Body of pancreas (tissue), 4 donors: ENCODE data around the gene H1-8. TPM values are rescaled to one million over a fixed set of nuclear protein-coding genes. Genes with fewer than 3 reads are reported as not detected.

ENCODE experiments used
- ATAC-seq: fragments of 150-250 bp; one replicate; pipeline ENCODE4 v1.9.1; 2016
- DNase-seq, 4 donors: peaks; one replicate each; pipeline ENCODE4 v3.0.0-alpha.2; 2019
- H3K27ac ChIP-seq, 4 donors: fragments of 200-600 bp; sonication (generic); 1 replicate in 3 of 4; 2 replicates in 1 of 4; pipeline versions ENCODE4 v1.5.1 to v1.6.1; 2016 to 2019; ENCODE audit warnings: mild to moderate bottlenecking in 1 of 4, mixed read lengths in 1 of 4, moderate library complexity in 1 of 4
- H3K27me3 ChIP-seq, 2 donors: fragments of 200-600 bp; sonication (generic); one replicate each; pipeline ENCODE4 v1.6.0; 2016; ENCODE audit warnings: mild to moderate bottlenecking in 1 of 2
- H3K36me3 ChIP-seq, 2 donors: fragments of 200-600 bp; sonication (generic); replicated peaks in 1 of 2; 2 replicates each; pipeline ENCODE4 v1.5.1; 2016; ENCODE audit warnings: low read depth in 2 of 2; ENCODE audit not compliant: insufficient read depth in 1 of 2
- H3K4me1 ChIP-seq: fragments of 200-600 bp; sonication (generic); one replicate; pipeline ENCODE4 v1.6.0; 2016
- H3K4me3 ChIP-seq, 2 donors: fragments of 200-600 bp; sonication (generic); 1 replicate in 1 of 2; 2 replicates in 1 of 2; pipeline ENCODE4 v1.5.1; 2016 to 2019
- H3K9me3 ChIP-seq, 3 donors: fragments of 200-600 bp; sonication (generic); 1 replicate in 2 of 3; 2 replicates in 1 of 3; pipeline ENCODE4 v1.5.1; 2016
- CTCF ChIP-seq, 7 experiments: fragments of 450-650 bp in 4 of 7; fragments of 200-600 bp in 3 of 7; sonication (generic) in 3 of 7; IDR thresholded peaks; one replicate each; pipeline ENCODE4 v1.5.1; 2016 to 2019; ENCODE audit warnings: antibody characterized with exemption in 7 of 7
- POLR2A ChIP-seq, 3 donors: fragments of 450-650 bp; IDR thresholded peaks; one replicate each; pipeline ENCODE4 v1.6.1; 2016; ENCODE audit warnings: antibody characterized with exemption in 3 of 3, mild to moderate bottlenecking in 2 of 3
- WGBS, 2 donors: methylation state at CpG; one replicate each; pipeline ENCODE4 v1.1.5; 2017; 5-methylcytosine and 5-hydroxymethylcytosine counted together
- intact Hi-C: fragments of 100-400 bp; cut with DNase I; formaldehyde crosslinking; loops from one replicate; pipeline ENCODE4 v1.15.1; 2023
- total RNA-seq, 2 donors: library from RNA; depleted of rRNA; stranded (reverse); fragments of >200 nt; gene quantifications; one replicate each; pipeline ENCODE4 v1.1.0, GENCODE V29; 2016

The H1-8 gene
- total RNA-seq, 2 donors from 2014 or later, result not detected

DNA sequence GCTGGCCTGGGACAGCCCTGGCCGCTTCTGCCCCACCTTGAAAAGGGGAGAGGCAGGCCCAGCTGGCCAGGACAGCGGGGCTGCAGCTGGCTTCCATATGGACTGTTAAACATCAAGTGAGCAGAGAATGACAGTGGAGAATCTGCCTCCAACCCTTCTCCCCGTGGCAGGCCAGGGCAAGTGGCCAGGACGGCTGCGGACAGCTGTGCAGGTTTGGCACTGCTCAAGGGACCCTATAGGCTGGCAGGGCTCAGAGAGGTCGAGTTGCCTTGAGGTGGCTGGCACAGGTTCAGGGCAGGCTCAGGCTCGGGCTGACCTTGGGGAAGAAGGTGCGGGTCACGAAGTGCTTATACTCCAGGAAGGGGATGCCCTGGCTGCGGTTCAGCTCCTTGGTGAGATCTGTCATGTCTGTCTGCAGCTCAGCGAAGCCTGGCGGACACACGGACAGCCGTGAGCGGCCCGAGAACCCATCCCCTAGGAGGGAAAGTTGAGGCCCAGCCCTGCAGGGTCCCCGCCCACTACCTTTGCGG lies 24.3 kb downstream of the H1-8 start:
- intact Hi-C loops, result no loop called here
- TF ChIP-seq POLR2A (IDR thresholded peaks at IDR 0.05), result no peak
- Histone ChIP-seq H3K9me3 (no peaks in the 10 kb centered on the region), H3K4me1 (no peaks in the 10 kb centered on the region), H3K4me3 (no peak overlapping the region), H3K27ac (no peak overlapping the region), H3K27me3 (no peaks in the 10 kb centered on the region), H3K36me3 (no peaks in the 10 kb centered on the region)
- 81 to 87% methylated on average over 11 to 18 of the region's 18 CpGs for WGBS, 2 donors
- ATAC-seq (no peak), DNase-seq (no peak)

DNA sequence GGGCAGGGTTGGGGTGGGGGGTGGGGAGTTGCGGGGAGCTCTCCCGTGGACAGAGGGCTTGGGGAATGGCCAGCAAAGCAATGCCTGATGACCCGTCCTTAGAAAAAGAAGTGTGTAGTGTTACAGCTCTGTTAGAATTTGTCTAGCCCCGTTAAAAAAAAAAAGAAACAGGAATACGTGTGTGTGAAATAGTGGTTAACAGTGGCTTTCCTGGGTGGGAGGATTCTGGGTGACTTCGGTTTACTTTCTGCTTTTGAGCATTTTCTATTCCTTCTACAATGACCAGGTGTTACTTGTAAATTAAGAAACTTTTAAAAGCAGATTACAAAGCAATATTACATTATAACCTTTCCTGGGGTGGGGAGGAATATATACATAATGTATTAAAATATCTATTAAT lies 25.0 kb downstream of the H1-8 start:
- H3K4me1 ChIP-seq, result no peaks in the 10 kb centered on the region
- ATAC-seq, result no peak
- no peaks in the 10 kb centered on the region for H3K9me3 ChIP-seq
- 60 to 70% methylated on average over 6 of the region's 6 CpGs for WGBS, 2 donors
- no peak overlapping the region for H3K4me3 ChIP-seq
- no peak overlapping the region for H3K27ac ChIP-seq
- no peak for DNase-seq
- no peaks in the 10 kb centered on the region for H3K36me3 ChIP-seq
- intact Hi-C loops, result no loop called here
- no peak for TF ChIP-seq POLR2A (IDR thresholded peaks at IDR 0.05)
- no peak for TF ChIP-seq CTCF (IDR thresholded peaks at IDR 0.05)
- no peaks in the 10 kb centered on the region for H3K27me3 ChIP-seq

- no peaks in the 10 kb centered on the region for H3K9me3 ChIP-seq
- intact Hi-C loops, result no loop called here
- ATAC-seq (no peak), DNase-seq (no peak)
- no peaks in the 10 kb centered on the region for H3K4me1 ChIP-seq
- no peak overlapping the region for H3K4me3 ChIP-seq
- WGBS, 2 donors, result 96% methylated on average over 7 of the region's 7 CpGs; no CpG with 5 or more reads in 1 of the 2 donors
- TF ChIP-seq POLR2A (IDR thresholded peaks at IDR 0.05) (no peak), CTCF (IDR thresholded peaks at IDR 0.05) (no peak)
- H3K36me3 ChIP-seq, result no peaks in the 10 kb centered on the region
- no peaks in the 10 kb centered on the region for H3K27me3 ChIP-seq
- H3K27ac ChIP-seq, result no peak overlapping the region
Measured at GRCh38 chr3:129569856-129570255, 26.9 kb downstream of the H1-8 start.

DNA sequence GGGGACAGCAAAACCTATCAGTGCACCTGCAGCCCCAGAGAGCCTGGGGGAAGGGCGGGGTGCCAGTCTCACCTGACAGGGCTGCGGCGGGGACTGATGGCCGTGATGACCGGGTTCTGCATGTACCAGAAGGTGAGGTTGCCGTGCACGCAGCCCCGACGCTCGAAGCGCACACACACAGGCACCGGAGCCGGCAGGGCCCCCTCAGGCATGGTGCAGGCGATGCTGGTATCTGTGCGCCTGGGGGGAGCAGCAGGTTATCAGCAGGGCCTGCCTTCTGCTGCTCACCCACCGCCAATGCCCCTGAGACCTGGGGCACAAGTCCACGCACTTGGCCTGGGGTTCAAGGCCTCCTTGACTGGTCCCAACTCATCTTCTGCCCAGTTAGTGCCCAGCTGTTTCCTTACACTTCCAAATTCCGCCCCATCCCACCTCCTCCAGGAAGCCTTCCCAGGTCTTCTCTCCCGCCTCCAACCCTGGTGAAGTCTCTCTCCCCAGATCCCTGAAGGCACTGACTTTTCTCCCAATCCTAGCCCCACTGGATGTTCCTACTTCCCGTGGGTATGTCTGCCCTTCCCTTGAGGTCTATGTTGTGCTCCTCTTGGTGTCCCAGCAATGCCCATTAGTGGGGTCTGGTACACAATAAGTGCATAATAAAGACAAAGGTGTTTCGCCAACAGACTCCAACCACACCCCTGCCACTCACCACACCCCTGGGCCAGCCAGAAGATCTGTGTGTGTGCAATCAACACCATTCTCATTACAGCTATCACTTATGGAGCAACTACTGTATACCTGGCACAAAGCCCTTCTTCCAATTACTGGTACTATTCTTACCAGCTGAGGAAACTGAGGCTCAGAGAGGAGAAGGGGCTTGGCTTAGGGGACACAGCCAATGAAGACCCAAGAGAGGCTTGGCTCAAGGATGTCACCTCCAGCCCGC lies 28.9 kb downstream of the H1-8 start:
- Histone ChIP-seq H3K4me3 (no peak overlapping the region), H3K27ac (no peak overlapping the region), H3K9me3 (no peaks in the 10 kb centered on the region), H3K27me3 (no peaks in the 10 kb centered on the region), H3K36me3 (no peaks in the 10 kb centered on the region), H3K4me1 (peaks cover 9% of the 10 kb centered on the region)
- ATAC-seq (no peak), DNase-seq (no peak)
- intact Hi-C loops, result no loop called here
- TF ChIP-seq POLR2A (IDR thresholded peaks at IDR 0.05) (no peak), CTCF (IDR thresholded peaks at IDR 0.05) (no peak)
- 95 to 96% methylated on average over 7 to 22 of the region's 22 CpGs for WGBS, 2 donors

GRCh38 chr3:129572603-129573002 lies 29.6 kb downstream of the H1-8 start:
- no peak for ATAC-seq
- TF ChIP-seq CTCF (IDR thresholded peaks at IDR 0.05) (no peak), POLR2A (IDR thresholded peaks at IDR 0.05) (no peak)

More at GRCh38 chr3:129572603-129573002, 29.6 kb downstream of the H1-8 start:
- Histone ChIP-seq H3K4me3 (no peak overlapping the region), H3K27ac (no peak overlapping the region), H3K4me1 (peaks cover 11% of the 10 kb centered on the region), H3K36me3 (no peaks in the 10 kb centered on the region), H3K27me3 (no peaks in the 10 kb centered on the region), H3K9me3 (no peaks in the 10 kb centered on the region)
- intact Hi-C loops, result no loop called here
- no peak for DNase-seq
- 87 to 92% methylated on average over 5 to 18 of the region's 18 CpGs for WGBS, 2 donors
